ENCODE results near the gene LCN9. TPM values are rescaled to one million over a fixed set of nuclear protein-coding genes. Genes with fewer than 3 reads are reported as not detected.
A peak's percentile ranks its signal among the peaks of the same experiment; 100 is the strongest.

Gene LCN9
- total RNA-seq, 1 donor from 2014 or later: not detected

GRCh38 chr9:135701959-135702721 lies 39.0 kb downstream of the LCN9 start, which contains the start of gene KCNT1:
KCNT1 (plus strand) TSS chr9:135702185; CDS start chr9:135702259, 74 bp downstream.
- H3K4me3 ChIP-seq (ENCODE audit: low read length in 3 of 3): peak within 1 kb of the TSS in 1 of 3 donors; percentile 35
- no peaks in the 10 kb centered on the region for H3K9me3 ChIP-seq (ENCODE audit: control insufficient read depth in 3 of 3, low read length in 3 of 3)
- H3K27ac ChIP-seq (ENCODE audit: low read depth, low read length): no peak within 1 kb of the TSS
- peaks cover 9 to 40% (median 23%) of the 10 kb centered on the region in 3 donors for H3K27me3 ChIP-seq (ENCODE audit: control insufficient read depth in 3 of 3, insufficient read depth in 3 of 3, low read length in 3 of 3)
- peaks cover 0 to 9% (median 8%) of the 10 kb centered on the region in 3 donors for H3K4me1 ChIP-seq (ENCODE audit: control insufficient read depth in 3 of 3, insufficient read depth in 3 of 3, low read length in 3 of 3)
- H3K36me3 ChIP-seq (ENCODE audit: control insufficient read depth in 3 of 3, insufficient read depth in 3 of 3, low read length in 3 of 3): no peaks in the 10 kb centered on the region
- H3K9ac ChIP-seq (ENCODE audit: low read depth in 1 of 3, low read length in 3 of 3): peak within 1 kb of the TSS in 1 of 3 donors; percentile 8

- Histone ChIP-seq H3K4me1 (ENCODE audit: control insufficient read depth in 3 of 3, insufficient read depth in 3 of 3, low read length in 3 of 3) (peaks cover 0 to 9% (median 8%) of the 10 kb centered on the region in 3 donors), H3K27ac (ENCODE audit: low read depth, low read length) (no peak overlapping the region), H3K9me3 (ENCODE audit: control insufficient read depth in 3 of 3, low read length in 3 of 3) (no peaks in the 10 kb centered on the region), H3K36me3 (ENCODE audit: control insufficient read depth in 3 of 3, insufficient read depth in 3 of 3, low read length in 3 of 3) (no peaks in the 10 kb centered on the region), H3K4me3 (ENCODE audit: low read length in 3 of 3) (no peak overlapping the region), H3K9ac (ENCODE audit: low read depth in 1 of 3, low read length in 3 of 3) (no peak overlapping the region), H3K27me3 (ENCODE audit: control insufficient read depth in 3 of 3, insufficient read depth in 3 of 3, low read length in 3 of 3) (peaks cover 9 to 51% (median 24%) of the 10 kb centered on the region in 3 donors)
Measured at GRCh38 chr9:135703726-135704125, 40.6 kb downstream of the LCN9 start.

- Histone ChIP-seq H3K36me3 (ENCODE audit: control insufficient read depth in 3 of 3, insufficient read depth in 3 of 3, low read length in 3 of 3) (no peaks in the 10 kb centered on the region), H3K4me3 (ENCODE audit: low read length in 3 of 3) (no peak overlapping the region), H3K9me3 (ENCODE audit: control insufficient read depth in 3 of 3, low read length in 3 of 3) (no peaks in the 10 kb centered on the region), H3K9ac (ENCODE audit: low read depth in 1 of 3, low read length in 3 of 3) (no peak overlapping the region), H3K27ac (ENCODE audit: low read depth, low read length) (no peak overlapping the region), H3K4me1 (ENCODE audit: control insufficient read depth in 3 of 3, insufficient read depth in 3 of 3, low read length in 3 of 3) (peaks cover 0 to 9% (median 8%) of the 10 kb centered on the region in 3 donors), H3K27me3 (ENCODE audit: control insufficient read depth in 3 of 3, insufficient read depth in 3 of 3, low read length in 3 of 3) (peaks cover 9 to 54% (median 24%) of the 10 kb centered on the region in 3 donors)
Measured at GRCh38 chr9:135704483-135704882, 41.4 kb downstream of the LCN9 start.

GRCh38 chr9:135705376-135705775 lies 42.3 kb downstream of the LCN9 start:
- peaks cover 0 to 9% (median 8%) of the 10 kb centered on the region in 3 donors for H3K4me1 ChIP-seq (ENCODE audit: control insufficient read depth in 3 of 3, insufficient read depth in 3 of 3, low read length in 3 of 3)
- peaks cover 12 to 54% (median 24%) of the 10 kb centered on the region in 3 donors for H3K27me3 ChIP-seq (ENCODE audit: control insufficient read depth in 3 of 3, insufficient read depth in 3 of 3, low read length in 3 of 3)
- no peaks in the 10 kb centered on the region for H3K36me3 ChIP-seq (ENCODE audit: control insufficient read depth in 3 of 3, insufficient read depth in 3 of 3, low read length in 3 of 3)
- H3K9me3 ChIP-seq (ENCODE audit: control insufficient read depth in 3 of 3, low read length in 3 of 3): no peaks in the 10 kb centered on the region
- H3K4me3 ChIP-seq (ENCODE audit: low read length in 3 of 3): no peak overlapping the region
- no peak overlapping the region for H3K9ac ChIP-seq (ENCODE audit: low read depth in 1 of 3, low read length in 3 of 3)
- no peak overlapping the region for H3K27ac ChIP-seq (ENCODE audit: low read depth, low read length)

- Histone ChIP-seq H3K27ac (ENCODE audit: low read depth, low read length) (no peak overlapping the region), H3K9me3 (ENCODE audit: control insufficient read depth in 3 of 3, low read length in 3 of 3) (no peaks in the 10 kb centered on the region), H3K4me3 (ENCODE audit: low read length in 3 of 3) (no peak overlapping the region), H3K27me3 (ENCODE audit: control insufficient read depth in 3 of 3, insufficient read depth in 3 of 3, low read length in 3 of 3) (peaks cover 12 to 57% (median 21%) of the 10 kb centered on the region in 3 donors), H3K36me3 (ENCODE audit: control insufficient read depth in 3 of 3, insufficient read depth in 3 of 3, low read length in 3 of 3) (no peaks in the 10 kb centered on the region), H3K4me1 (ENCODE audit: control insufficient read depth in 3 of 3, insufficient read depth in 3 of 3, low read length in 3 of 3) (peaks cover 0 to 9% (median 8%) of the 10 kb centered on the region in 3 donors), H3K9ac (ENCODE audit: low read depth in 1 of 3, low read length in 3 of 3) (no peak overlapping the region)
Measured at GRCh38 chr9:135706288-135706687, 43.2 kb downstream of the LCN9 start.

GRCh38 chr9:135707252-135708138 lies 44.4 kb downstream of the LCN9 start:
- no peak overlapping the region for H3K9ac ChIP-seq (ENCODE audit: low read depth in 1 of 3, low read length in 3 of 3)
- H3K9me3 ChIP-seq (ENCODE audit: control insufficient read depth in 3 of 3, low read length in 3 of 3): no peaks in the 10 kb centered on the region
- H3K36me3 ChIP-seq (ENCODE audit: control insufficient read depth in 3 of 3, insufficient read depth in 3 of 3, low read length in 3 of 3): no peaks in the 10 kb centered on the region
- peaks cover 17 to 64% (median 28%) of the 10 kb centered on the region in 3 donors for H3K27me3 ChIP-seq (ENCODE audit: control insufficient read depth in 3 of 3, insufficient read depth in 3 of 3, low read length in 3 of 3)
- no peak overlapping the region for H3K4me3 ChIP-seq (ENCODE audit: low read length in 3 of 3)
- H3K27ac ChIP-seq (ENCODE audit: low read depth, low read length): no peak overlapping the region
- peaks cover 0 to 7% (median 4%) of the 10 kb centered on the region in 3 donors for H3K4me1 ChIP-seq (ENCODE audit: control insufficient read depth in 3 of 3, insufficient read depth in 3 of 3, low read length in 3 of 3)

- H3K9me3 ChIP-seq (ENCODE audit: control insufficient read depth in 3 of 3, low read length in 3 of 3): no peaks in the 10 kb centered on the region
- H3K4me3 ChIP-seq (ENCODE audit: low read length in 3 of 3): no peak overlapping the region
- H3K36me3 ChIP-seq (ENCODE audit: control insufficient read depth in 3 of 3, insufficient read depth in 3 of 3, low read length in 3 of 3): no peaks in the 10 kb centered on the region
- no peak overlapping the region for H3K9ac ChIP-seq (ENCODE audit: low read depth in 1 of 3, low read length in 3 of 3)
- peaks cover 0 to 7% (median 4%) of the 10 kb centered on the region in 3 donors for H3K4me1 ChIP-seq (ENCODE audit: control insufficient read depth in 3 of 3, insufficient read depth in 3 of 3, low read length in 3 of 3)
- peaks cover 17 to 65% (median 29%) of the 10 kb centered on the region in 3 donors for H3K27me3 ChIP-seq (ENCODE audit: control insufficient read depth in 3 of 3, insufficient read depth in 3 of 3, low read length in 3 of 3)
- no peak overlapping the region for H3K27ac ChIP-seq (ENCODE audit: low read depth, low read length)
Measured at GRCh38 chr9:135708164-135708563, 45.1 kb downstream of the LCN9 start.

GRCh38 chr9:135711391-135711790 lies 48.3 kb downstream of the LCN9 start:
- H3K4me1 ChIP-seq (ENCODE audit: control insufficient read depth in 3 of 3, insufficient read depth in 3 of 3, low read length in 3 of 3): no peaks in the 10 kb centered on the region
- no peak overlapping the region for H3K27ac ChIP-seq (ENCODE audit: low read depth, low read length)
- no peak overlapping the region for H3K4me3 ChIP-seq (ENCODE audit: low read length in 3 of 3)
- no peaks in the 10 kb centered on the region for H3K36me3 ChIP-seq (ENCODE audit: control insufficient read depth in 3 of 3, insufficient read depth in 3 of 3, low read length in 3 of 3)
- H3K27me3 ChIP-seq (ENCODE audit: control insufficient read depth in 3 of 3, insufficient read depth in 3 of 3, low read length in 3 of 3): peaks cover 38 to 64% (median 44%) of the 10 kb centered on the region in 3 donors
- H3K9me3 ChIP-seq (ENCODE audit: control insufficient read depth in 3 of 3, low read length in 3 of 3): no peaks in the 10 kb centered on the region
- no peak overlapping the region for H3K9ac ChIP-seq (ENCODE audit: low read depth in 1 of 3, low read length in 3 of 3)

- Histone ChIP-seq H3K4me3 (ENCODE audit: low read length in 3 of 3) (no peak overlapping the region), H3K27me3 (ENCODE audit: control insufficient read depth in 3 of 3, insufficient read depth in 3 of 3, low read length in 3 of 3) (peaks cover 43 to 65% (median 48%) of the 10 kb centered on the region in 3 donors), H3K4me1 (ENCODE audit: control insufficient read depth in 3 of 3, insufficient read depth in 3 of 3, low read length in 3 of 3) (no peaks in the 10 kb centered on the region), H3K27ac (ENCODE audit: low read depth, low read length) (no peak overlapping the region), H3K36me3 (ENCODE audit: control insufficient read depth in 3 of 3, insufficient read depth in 3 of 3, low read length in 3 of 3) (no peaks in the 10 kb centered on the region), H3K9me3 (ENCODE audit: control insufficient read depth in 3 of 3, low read length in 3 of 3) (no peaks in the 10 kb centered on the region), H3K9ac (ENCODE audit: low read depth in 1 of 3, low read length in 3 of 3) (no peak overlapping the region)
Measured at GRCh38 chr9:135711881-135712280, 48.8 kb downstream of the LCN9 start.
